H1 (cell line): Measurements from ENCODE around the gene IGFBP1. TPM values are rescaled to one million over a fixed set of nuclear protein-coding genes. Genes with fewer than 3 reads are reported as not detected.
A peak's percentile ranks its signal among the peaks of the same experiment; 100 is the strongest.

Experiments
- CTCF ChIA-PET: fragments of 300-600 bp; sonication (Branson Sonifier 250); formaldehyde crosslinking; loops from one replicate; lab custom pipeline; 2021; ENCODE audit not compliant: partially characterized antibody; lab: Charles Lee
- POLR2A ChIA-PET: fragments of 300-600 bp; sonication (Branson Sonifier 250); formaldehyde crosslinking; loops from one replicate; lab custom pipeline; 2021; ENCODE audit warnings: inconsistent platforms; ENCODE audit not compliant: partially characterized antibody; lab: Charles Lee
- DNase-seq, 2 experiments: peaks; one replicate each; pipeline versions ENCODE4 v3.0.0 to v3.0.0-alpha.2; 2010 to 2022; ENCODE audit warnings: low spot score in 2 of 2, low read depth in 1 of 2, mixed read lengths in 1 of 2
- FAIRE-seq: peaks from 2 replicates; lab custom pipeline; 2011; peaks lifted over from hg19 to GRCh38; lab: Jason Lieb, UNC
- H2AFZ ChIP-seq: 2 replicates; pipeline ENCODE4 v1.8.1; 2012; ENCODE audit warnings: low read length, inconsistent platforms
- H2AK5ac ChIP-seq: 2 replicates; pipeline ENCODE4 v1.6.1; 2013; ENCODE audit warnings: low read depth, low read length
- H2BK120ac ChIP-seq: replicated peaks from 2 replicates; pipeline ENCODE3; 2013; ENCODE audit warnings: low read depth, low read length, inconsistent platforms
- H2BK12ac ChIP-seq: 2 replicates; pipeline ENCODE4 v1.6.1; 2013; ENCODE audit warnings: low read depth, low read length
- H2BK15ac ChIP-seq: 2 replicates; pipeline ENCODE4 v1.6.1; 2013; ENCODE audit warnings: low read length
- H2BK20ac ChIP-seq: 2 replicates; pipeline ENCODE4 v1.6.1; 2013; ENCODE audit warnings: low read length
- H2BK5ac ChIP-seq: 2 replicates; pipeline ENCODE4 v1.6.1; 2013; ENCODE audit warnings: low read depth, low read length
- H3K14ac ChIP-seq: 2 replicates; pipeline ENCODE4 v1.6.1; 2013; ENCODE audit warnings: inconsistent platforms; ENCODE audit not compliant: insufficient read length
- H3K18ac ChIP-seq: 2 replicates; pipeline ENCODE4 v1.6.1; 2013; ENCODE audit warnings: low read length; ENCODE audit errors: extremely low read depth
- H3K23ac ChIP-seq: 2 replicates; pipeline ENCODE4 v1.6.1; 2013; ENCODE audit warnings: inconsistent platforms; ENCODE audit not compliant: insufficient read length
- H3K23me2 ChIP-seq: 2 replicates; pipeline ENCODE4 v1.6.1; 2013; ENCODE audit warnings: low read depth, low read length
- H3K27ac ChIP-seq: 2 replicates; pipeline ENCODE4 v1.6.1; 2011; ENCODE audit warnings: low read depth, low read length, inconsistent platforms
- H3K27me3 ChIP-seq, 4 experiments: replicated peaks in 1 of 4; 1 replicate in 1 of 4; 2 replicates in 3 of 4; pipeline versions ENCODE4 v1.6.1 to v1.8.1; 2011 to 2013; ENCODE audit warnings: low read length in 3 of 4, mild to moderate bottlenecking in 3 of 4, inconsistent platforms in 2 of 4, mixed read lengths in 2 of 4, moderate library complexity in 1 of 4; ENCODE audit not compliant: control insufficient read depth in 3 of 4, insufficient read depth in 3 of 4; ENCODE audit errors: extremely low read depth in 1 of 4
- H3K36me3 ChIP-seq, 4 experiments: 2 replicates each; pipeline versions ENCODE4 v1.6.1 to v1.8.1; 2011 to 2013; ENCODE audit warnings: mild to moderate bottlenecking in 4 of 4, low read length in 3 of 4, moderate library complexity in 2 of 4, control low read depth in 1 of 4, inconsistent platforms in 1 of 4; ENCODE audit not compliant: insufficient read depth in 4 of 4, control insufficient read depth in 2 of 4
- H3K4ac ChIP-seq: replicated peaks from 2 replicates; pipeline ENCODE3; 2013; ENCODE audit warnings: low read length, low read depth, mixed read lengths, inconsistent platforms; ENCODE audit not compliant: insufficient read length
- H3K4me1 ChIP-seq, 4 experiments: replicated peaks in 1 of 4; 1 replicate in 1 of 4; 2 replicates in 3 of 4; pipeline versions ENCODE4 v1.6.1 to v1.8.1; 2011 to 2013; ENCODE audit warnings: low read length in 3 of 4, inconsistent platforms in 2 of 4, mixed read lengths in 1 of 4; ENCODE audit not compliant: insufficient read depth in 4 of 4, control insufficient read depth in 3 of 4
- H3K4me2 ChIP-seq, 2 experiments: 2 replicates each; pipeline versions ENCODE4 v1.6.1 to v1.8.1; 2011 to 2013; ENCODE audit warnings: low read depth in 2 of 2, low read length in 2 of 2, control low read depth in 1 of 2, inconsistent platforms in 1 of 2, mild to moderate bottlenecking in 1 of 2; ENCODE audit not compliant: insufficient read depth in 1 of 2
- H3K4me3 ChIP-seq, 4 experiments: fragments of 200-600, 300-600 bp in 1 of 4; sonication (generic), shearing (Covaris generic), sonication (Bioruptor Twin) in 1 of 4; 2 replicates each; pipeline versions ENCODE4 v1.5.1 to v1.8.1; 2011 to 2016; ENCODE audit warnings: low read length in 4 of 4, low read depth in 3 of 4, control low read depth in 2 of 4, inconsistent platforms in 2 of 4, mild to moderate bottlenecking in 2 of 4, mixed read lengths in 1 of 4, moderate library complexity in 1 of 4; ENCODE audit not compliant: insufficient read depth in 2 of 4; ENCODE audit errors: extremely low read depth in 1 of 4
- H3K56ac ChIP-seq: replicated peaks from 2 replicates; pipeline ENCODE3; 2013; ENCODE audit warnings: low read depth, mild to moderate bottlenecking, mixed read lengths, low read length, inconsistent platforms; ENCODE audit not compliant: insufficient read length
- H3K79me1 ChIP-seq: 2 replicates; pipeline ENCODE4 v1.6.1; 2013; ENCODE audit warnings: low read depth, low read length, control low read depth
- H3K79me2 ChIP-seq, 2 experiments: 2 replicates each; pipeline versions ENCODE4 v1.6.1 to v1.8.1; 2012 to 2013; ENCODE audit warnings: low read length in 2 of 2, mild to moderate bottlenecking in 2 of 2, inconsistent platforms in 1 of 2; ENCODE audit not compliant: insufficient read depth in 2 of 2, control insufficient read depth in 1 of 2
- H3K9ac ChIP-seq, 4 experiments: replicated peaks in 1 of 4; 1 replicate in 1 of 4; 2 replicates in 3 of 4; pipeline versions ENCODE4 v1.6.1 to v1.8.1; 2011 to 2013; ENCODE audit warnings: low read depth in 3 of 4, low read length in 3 of 4, control low read depth in 2 of 4, mild to moderate bottlenecking in 2 of 4, moderate library complexity in 2 of 4, inconsistent platforms in 1 of 4; ENCODE audit errors: extremely low read depth in 1 of 4
- H3K9me3 ChIP-seq, 2 experiments: 2 replicates each; pipeline versions ENCODE4 v1.6.1 to v1.8.1; 2012 to 2013; ENCODE audit warnings: mild to moderate bottlenecking in 2 of 2, moderate library complexity in 2 of 2, control low read depth in 1 of 2, inconsistent platforms in 1 of 2, low read depth in 1 of 2, low read length in 1 of 2, mixed read lengths in 1 of 2; ENCODE audit not compliant: insufficient read depth in 2 of 2
- H4K20me1 ChIP-seq, 2 experiments: replicated peaks in 1 of 2; 2 replicates each; pipeline versions ENCODE3 to v1.8.1; 2011 to 2013; ENCODE audit warnings: inconsistent platforms in 2 of 2, low read length in 2 of 2, mild to moderate bottlenecking in 1 of 2; ENCODE audit not compliant: insufficient read depth in 2 of 2, control insufficient read depth in 1 of 2
- H4K5ac ChIP-seq: 2 replicates; pipeline ENCODE4 v1.6.1; 2013; ENCODE audit warnings: low read length, low read depth, mixed read lengths, inconsistent platforms; ENCODE audit not compliant: insufficient read length
- H4K8ac ChIP-seq: 2 replicates; pipeline ENCODE4 v1.8.0; 2013; ENCODE audit warnings: mild to moderate bottlenecking, moderate library complexity, low read length, inconsistent platforms; ENCODE audit not compliant: insufficient read depth; ENCODE audit errors: extremely low read depth
- H4K91ac ChIP-seq: replicated peaks from 2 replicates; pipeline ENCODE3; 2013; ENCODE audit warnings: low read length, mixed read lengths, inconsistent platforms; ENCODE audit not compliant: insufficient read length
- CBX8 ChIP-seq: fragments of 300-800, 300-1000 bp; sonication (generic); IDR thresholded peaks from 2 replicates; pipeline ENCODE4 v1.7.1; 2016; ENCODE audit warnings: low read depth, low read length, borderline replicate concordance
- EZH2 ChIP-seq: fragments of 200-600 bp; sonication (generic); IDR thresholded peaks from 2 replicates; pipeline ENCODE4 v1.7.1; 2012; ENCODE audit warnings: low read depth, mild to moderate bottlenecking, moderate library complexity, low read length, inconsistent platforms; ENCODE audit not compliant: severe bottlenecking
- RAD21 ChIP-seq, 2 experiments: IDR thresholded peaks in 1 of 2; conservative IDR thresholded peaks in 1 of 2; 2 replicates each; pipeline ENCODE4 v1.6.1; 2011; ENCODE audit warnings: low read depth in 2 of 2, low read length in 2 of 2, improper control_type of control experiment in 1 of 2, inconsistent platforms in 1 of 2, mild to moderate bottlenecking in 1 of 2, moderate library complexity in 1 of 2
- TCF12 ChIP-seq: IDR thresholded peaks from 2 replicates; pipeline ENCODE4 v1.6.1; 2011; ENCODE audit warnings: low read depth, mild to moderate bottlenecking, low read length
- YY1 ChIP-seq: IDR thresholded peaks from 2 replicates; pipeline ENCODE4 v1.6.1; 2011; ENCODE audit warnings: low read depth, mild to moderate bottlenecking, low read length
- WGBS, 2 experiments: shearing (Covaris generic) in 1 of 2; methylation state at CpG; one replicate each; pipeline versions ENCODE4 v1.1.6 to v1.1.7; 2013 to 2015; ENCODE audit warnings: low lambda C conversion rate in 2 of 2, mixed read lengths in 2 of 2, inconsistent platforms in 1 of 2, low coverage in 1 of 2, missing lambda C conversion rate in 1 of 2; ENCODE audit not compliant: insufficient replicate concordance in 2 of 2, insufficient coverage in 1 of 2, insufficient read length in 1 of 2; ENCODE audit errors: extremely low coverage in 1 of 2, missing lambda C conversion rate in 1 of 2; 5-methylcytosine and 5-hydroxymethylcytosine counted together
- polyA plus RNA-seq, 7 experiments: library from polyadenylated mRNA; depleted of rRNA in 3 of 7; stranded (reverse) in 5 of 7; unstranded in 2 of 7; fragments of >200 nt in 5 of 7; fragments of 200-250 nt in 2 of 7; gene quantifications; 1 replicate in 5 of 7; 2 replicates in 1 of 7; 4 replicates in 1 of 7; pipeline versions ENCODE4 v1.2.1 to v1.2.3, GENCODE V29; 2011 to 2013; ENCODE audit warnings: missing spikeins in 2 of 7, mixed read lengths in 2 of 7
- total RNA-seq: library from RNA; stranded (reverse); fragmentation: NEBNext Ultra II Directional; extraction: Animal tissue kit (Norgen Biotek cat#: 25700); gene quantifications from 2 replicates; pipeline ENCODE4 v1.2.1, GENCODE V29; 2021
- TF ChIP-seq, protein P1 (sequence below), 3 experiments: IDR thresholded peaks; 1 replicate in 2 of 3; 2 replicates in 1 of 3; pipeline versions ENCODE4 v1.5.1 to v1.6.1; 2011; ENCODE audit warnings: low read length in 3 of 3, mild to moderate bottlenecking in 3 of 3, inconsistent platforms in 2 of 3, low read depth in 1 of 3, moderate library complexity in 1 of 3; ENCODE audit not compliant: insufficient read depth in 1 of 3; ENCODE audit errors: control extremely low read depth in 1 of 3

IGFBP1 gene
- total and polyA plus RNA-seq, 2 of the 8 experiments (the other 6 are each of a cell fraction or from before 2014, with no cell fraction given), result not detected

DNA sequence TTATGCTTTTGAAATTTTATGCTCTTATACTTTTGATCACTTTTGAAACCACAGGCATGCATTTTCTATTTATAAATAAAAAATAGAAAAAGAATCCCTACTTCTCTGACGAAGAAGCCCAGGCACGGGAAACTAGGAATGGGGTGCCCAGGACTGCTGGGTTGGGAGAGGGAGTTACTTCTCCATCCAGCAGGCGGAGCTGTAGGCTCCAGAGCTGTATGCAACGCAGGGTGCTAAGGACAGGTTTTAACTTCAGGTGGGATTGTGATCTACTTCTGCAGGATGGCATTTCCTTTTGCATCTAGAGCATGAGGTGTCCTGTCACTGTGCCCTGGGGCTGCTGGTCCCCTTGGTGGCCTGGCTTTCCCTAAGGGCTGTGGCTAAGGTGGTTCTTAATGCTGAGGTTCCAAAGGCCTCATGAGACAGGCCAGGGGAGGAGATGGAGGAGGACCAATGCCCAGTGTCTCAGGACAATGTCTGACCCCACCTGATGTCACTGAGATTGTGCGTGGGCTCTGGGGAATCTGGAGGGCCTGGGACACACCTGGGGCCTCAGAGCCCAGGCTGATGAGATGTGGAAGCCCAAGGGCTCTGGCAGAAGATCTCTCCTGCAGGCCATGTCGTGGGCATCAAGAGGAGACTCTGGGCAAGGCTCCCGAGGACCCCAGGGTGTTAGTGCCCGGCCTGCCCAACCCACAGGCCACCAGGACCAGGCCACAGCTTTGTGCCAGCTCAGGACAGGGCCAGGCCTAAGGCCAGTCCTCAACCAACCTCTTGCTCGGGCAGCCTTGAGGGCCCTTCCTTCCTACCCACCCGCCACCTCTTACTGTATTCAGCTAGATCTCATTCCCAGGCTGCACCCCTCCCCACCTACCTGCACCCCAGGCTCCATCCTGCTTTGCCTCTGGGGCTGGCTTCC is 15.9 kb upstream of the IGFBP1 start:
- H4K8ac ChIP-seq, result no peak overlapping the region; the same call in 1 of the 2 replicates

More for the DNA sequence above, 15.9 kb upstream of the IGFBP1 start:
- Histone ChIP-seq H2BK15ac (no peak overlapping the region), H3K18ac (peak overlapping the region; percentile 32; the same call in 1 of the 2 replicates), H2BK5ac (no peak overlapping the region), H3K36me3 (no peaks in the 10 kb centered on the region), H3K23me2 (no peaks in the 10 kb centered on the region), H3K27ac (no peak overlapping the region), H3K4me2 (no peak overlapping the region), H4K5ac (no peak overlapping the region), H3K4ac (no peak overlapping the region), H2BK20ac (no peak overlapping the region), H3K4me1 (no peaks in the 10 kb centered on the region; a peak in 1 of 7 replicates), H3K79me1 (no peaks in the 10 kb centered on the region), H3K27me3 (no peaks in the 10 kb centered on the region), H2AFZ (no peak overlapping the region), H2BK12ac (no peak overlapping the region), H3K23ac (no peak overlapping the region), H3K9ac (no peak overlapping the region), H2AK5ac (no peak overlapping the region), H2BK120ac (no peak overlapping the region), H4K91ac (no peak overlapping the region), H3K56ac (no peak overlapping the region), H3K79me2 (no peaks in the 10 kb centered on the region), H3K14ac (no peak overlapping the region), H3K9me3 (peaks cover under 1 to 7% of the 10 kb centered on the region in 2 experiments), H3K4me3 (no peak overlapping the region), H4K20me1 (no peaks in the 10 kb centered on the region)
- CTCF ChIA-PET, result interaction anchor here (0.6 to 3.3 kb wide), 12 partner anchors 9 to 1232 kb away, joined by 3 to 12 read pairs (median 4); no protein-coding TSS in a partner anchor
- 68% methylated on average over 10 of the region's 10 CpGs; no CpG with 5 or more reads in 1 of the 2 experiments for WGBS, 2 experiments
- POLR2A ChIA-PET, result no interaction called here
- no peak for FAIRE-seq
- DNase-seq, result peak in 1 of 2 experiments; percentile 69
- TF ChIP-seq, protein P1, sequence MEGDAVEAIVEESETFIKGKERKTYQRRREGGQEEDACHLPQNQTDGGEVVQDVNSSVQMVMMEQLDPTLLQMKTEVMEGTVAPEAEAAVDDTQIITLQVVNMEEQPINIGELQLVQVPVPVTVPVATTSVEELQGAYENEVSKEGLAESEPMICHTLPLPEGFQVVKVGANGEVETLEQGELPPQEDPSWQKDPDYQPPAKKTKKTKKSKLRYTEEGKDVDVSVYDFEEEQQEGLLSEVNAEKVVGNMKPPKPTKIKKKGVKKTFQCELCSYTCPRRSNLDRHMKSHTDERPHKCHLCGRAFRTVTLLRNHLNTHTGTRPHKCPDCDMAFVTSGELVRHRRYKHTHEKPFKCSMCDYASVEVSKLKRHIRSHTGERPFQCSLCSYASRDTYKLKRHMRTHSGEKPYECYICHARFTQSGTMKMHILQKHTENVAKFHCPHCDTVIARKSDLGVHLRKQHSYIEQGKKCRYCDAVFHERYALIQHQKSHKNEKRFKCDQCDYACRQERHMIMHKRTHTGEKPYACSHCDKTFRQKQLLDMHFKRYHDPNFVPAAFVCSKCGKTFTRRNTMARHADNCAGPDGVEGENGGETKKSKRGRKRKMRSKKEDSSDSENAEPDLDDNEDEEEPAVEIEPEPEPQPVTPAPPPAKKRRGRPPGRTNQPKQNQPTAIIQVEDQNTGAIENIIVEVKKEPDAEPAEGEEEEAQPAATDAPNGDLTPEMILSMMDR (IDR thresholded peaks at IDR 0.05; ENCODE audit: control extremely low read depth in 1 of 3, insufficient read depth in 1 of 3, low read depth in 1 of 3, low read length in 3 of 3), result peak; percentile 78 to 88 (median 83)
- TF ChIP-seq TCF12 (no peak), EZH2 (no peak), YY1 (no peak), RAD21 (IDR thresholded peaks at IDR 0.05 in 1 of 2, conservative IDR thresholded peaks at IDR 0.05 in 1 of 2; ENCODE audit: low read depth in 2 of 2, low read length in 2 of 2) (peak; percentile 53 to 70), CBX8 (no peak)
